NCI-H2107 treated with DMSO at 0.1 percent for 48 hours (cell line): ENCODE results near the gene PEX16.

ENCODE experiments used
- DNase-seq: peaks from one replicate; lab custom pipeline; 2025; ENCODE audit not compliant: unreplicated experiment; lab: John Stamatoyannopoulos, UW

PEX16 gene

DNA sequence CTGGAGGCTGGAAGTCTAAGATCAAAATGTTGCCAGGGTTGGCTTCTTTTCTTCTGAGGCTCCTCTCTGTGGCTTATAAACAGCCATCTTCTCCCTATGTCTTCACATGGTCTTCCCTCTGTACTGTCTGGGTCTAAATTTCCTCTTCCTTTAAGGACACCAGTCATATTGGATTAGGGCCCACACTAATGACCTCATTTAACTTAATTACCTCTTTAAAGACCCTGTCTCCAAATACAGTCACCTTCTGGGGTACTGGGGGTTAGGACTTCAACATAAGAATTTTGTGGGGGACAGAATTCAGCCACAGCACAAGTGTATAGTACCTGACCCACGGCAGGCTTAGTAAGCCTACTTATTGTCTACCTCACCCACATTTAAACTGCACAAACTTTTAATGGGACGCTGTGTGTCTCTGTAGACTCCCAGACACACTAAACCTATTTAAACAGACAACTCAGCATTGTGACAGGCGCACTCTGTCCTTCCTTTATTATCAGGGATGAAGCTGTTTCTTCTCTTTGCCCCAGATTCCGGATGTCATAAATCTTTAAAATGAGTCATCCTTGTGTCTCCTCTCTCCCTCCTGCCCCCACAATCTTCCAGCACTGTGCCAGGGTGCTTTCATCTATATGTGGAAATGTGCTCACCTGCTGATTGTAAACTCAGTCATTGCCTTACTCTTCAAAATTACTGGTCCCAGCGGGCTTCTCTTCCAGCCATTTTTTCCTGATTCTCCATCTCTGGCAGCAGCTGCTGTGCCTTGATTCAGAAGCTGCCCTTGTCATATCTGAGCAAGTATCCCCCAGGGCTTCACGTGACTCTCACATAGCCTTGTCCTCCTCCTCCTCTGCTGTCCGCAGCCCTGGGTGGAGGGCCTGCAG is 37.6 kb downstream of the PEX16 start:
- peak; percentile 24 for DNase-seq

DNA sequence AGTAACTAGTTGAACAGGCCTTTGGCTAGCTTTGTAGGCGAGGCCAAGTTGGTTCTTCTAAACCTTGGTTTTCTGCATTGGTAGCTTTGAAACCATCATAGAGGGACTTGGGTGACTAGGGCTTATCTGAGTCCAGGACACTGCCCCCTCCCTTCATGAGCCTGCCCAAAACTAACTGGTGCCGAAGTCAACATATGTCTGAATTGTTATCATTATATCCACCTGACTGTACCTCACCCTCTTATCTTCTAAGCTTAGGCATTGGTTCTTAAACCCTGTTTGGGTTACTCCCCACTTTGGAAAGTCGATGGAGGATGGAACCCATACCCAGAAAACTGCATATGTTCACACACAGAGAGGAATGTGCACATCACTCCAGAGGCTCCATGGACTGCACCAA is 39.8 kb downstream of the PEX16 start:
- DNase-seq = no peak

DNA sequence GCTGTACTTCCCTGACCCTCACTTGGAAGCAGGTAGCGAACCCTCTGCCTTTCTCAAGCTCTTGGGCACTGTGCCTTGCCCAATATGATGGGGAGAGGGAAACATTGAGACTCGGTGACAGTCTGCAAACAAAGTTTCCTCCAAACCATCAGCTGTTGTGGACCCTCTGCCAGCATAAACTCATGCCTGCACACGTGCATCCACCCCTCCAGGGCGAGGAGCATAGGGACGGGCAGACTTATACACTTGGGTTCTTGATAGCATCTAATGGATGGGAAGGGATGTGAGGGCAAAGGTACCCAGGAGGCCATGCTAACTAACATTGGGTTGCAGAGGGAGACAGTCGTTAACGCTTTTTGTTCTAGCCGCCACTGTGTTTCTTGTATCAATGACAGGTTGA is 40.5 kb downstream of the PEX16 start:
- DNase-seq = no peak

DNA sequence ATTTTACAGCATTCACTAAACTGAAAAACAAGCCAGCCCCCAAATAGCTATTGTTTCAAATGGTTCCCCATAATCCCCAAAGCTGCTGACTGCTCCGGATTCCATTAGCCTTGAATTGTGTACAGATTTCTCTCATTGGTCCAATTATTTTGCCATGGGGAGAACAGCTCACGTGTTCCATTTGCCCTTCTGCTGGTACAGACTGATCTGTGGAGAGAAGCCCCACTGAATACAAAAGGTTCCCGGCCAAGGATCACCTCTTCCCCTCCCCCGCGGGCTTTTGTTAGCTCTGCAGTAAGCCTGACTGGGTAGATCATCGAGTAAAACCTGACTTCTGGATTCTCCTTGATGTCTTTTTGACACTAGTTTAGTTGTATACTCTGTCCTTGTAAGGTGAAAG is 41.3 kb downstream of the PEX16 start:
- no peak for DNase-seq

DNA sequence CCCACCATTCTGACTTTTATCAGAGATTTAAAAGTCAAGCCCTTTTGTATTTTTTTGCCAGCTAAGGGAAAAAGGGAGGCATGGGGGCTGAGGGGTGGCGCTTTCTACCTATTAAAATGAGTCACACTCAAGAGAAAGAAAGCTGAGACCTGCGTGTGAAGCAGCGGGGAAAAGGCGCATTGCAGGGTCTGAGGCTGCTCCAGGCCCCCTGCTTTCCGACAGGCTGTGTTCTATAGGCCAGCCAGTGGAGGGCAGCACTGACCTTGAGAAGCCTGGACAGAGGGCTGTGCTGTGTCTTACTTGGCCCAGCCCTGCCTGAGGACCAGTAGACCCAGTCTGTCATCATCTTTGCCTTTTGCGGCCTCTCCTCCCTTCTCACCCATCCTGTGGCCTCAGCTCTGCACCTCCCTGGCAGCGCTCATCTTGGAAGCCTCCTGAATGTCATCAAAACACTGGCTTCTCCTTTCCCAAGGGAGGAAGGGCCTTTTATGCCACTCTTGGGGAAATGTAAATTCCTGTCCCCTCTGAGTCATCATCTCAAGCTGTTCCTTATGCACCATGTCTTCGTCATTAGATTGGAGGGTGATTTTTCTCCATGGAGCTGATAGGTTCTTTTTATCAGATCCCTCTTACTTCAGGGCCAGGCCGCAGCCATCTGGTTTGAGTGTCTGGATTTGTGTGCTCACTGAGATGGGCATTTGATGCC is 44.9 kb downstream of the PEX16 start:
- DNase-seq = peak; percentile 46

DNA sequence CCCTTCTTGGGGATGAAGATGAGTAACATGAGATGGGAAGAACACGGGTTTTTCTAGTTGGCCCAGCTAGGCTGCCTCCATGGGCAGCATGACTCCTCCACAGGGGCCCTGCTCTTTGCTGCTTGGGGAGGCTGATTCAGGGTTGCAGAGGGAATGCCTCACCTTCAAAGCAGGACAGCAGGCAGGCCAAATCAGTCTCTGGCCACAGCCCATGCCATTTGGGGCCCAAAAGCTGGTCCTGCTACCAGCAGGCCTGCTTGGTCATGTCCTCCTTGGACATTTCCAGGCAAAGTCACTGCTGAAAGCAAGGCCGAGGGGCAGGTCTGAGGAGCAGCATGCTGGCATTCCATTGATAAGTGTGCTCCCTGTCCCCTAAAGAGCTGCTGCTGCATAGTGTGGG is 46.0 kb downstream of the PEX16 start:
- DNase-seq = no peak

DNA sequence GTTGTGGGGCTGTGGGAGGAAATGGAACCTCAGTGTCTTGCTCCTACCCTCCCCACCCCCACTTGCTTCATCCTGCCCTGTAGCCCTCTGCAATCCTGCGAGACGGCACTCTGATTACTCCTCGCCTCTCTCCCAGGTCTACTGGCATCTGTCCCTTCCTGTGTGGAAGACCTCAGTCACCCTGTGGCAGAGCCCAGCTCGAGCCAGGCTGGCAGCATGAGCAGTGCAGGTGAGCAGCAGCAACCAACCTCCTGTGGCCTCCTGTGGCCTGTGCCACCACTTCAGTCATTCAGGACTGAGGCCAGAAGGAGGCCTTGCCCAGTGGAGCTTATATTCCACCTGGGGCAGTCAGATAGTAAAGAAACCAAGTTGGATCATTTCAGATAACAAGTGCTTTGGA is 47.0 kb downstream of the PEX16 start:
- no peak for DNase-seq

DNA sequence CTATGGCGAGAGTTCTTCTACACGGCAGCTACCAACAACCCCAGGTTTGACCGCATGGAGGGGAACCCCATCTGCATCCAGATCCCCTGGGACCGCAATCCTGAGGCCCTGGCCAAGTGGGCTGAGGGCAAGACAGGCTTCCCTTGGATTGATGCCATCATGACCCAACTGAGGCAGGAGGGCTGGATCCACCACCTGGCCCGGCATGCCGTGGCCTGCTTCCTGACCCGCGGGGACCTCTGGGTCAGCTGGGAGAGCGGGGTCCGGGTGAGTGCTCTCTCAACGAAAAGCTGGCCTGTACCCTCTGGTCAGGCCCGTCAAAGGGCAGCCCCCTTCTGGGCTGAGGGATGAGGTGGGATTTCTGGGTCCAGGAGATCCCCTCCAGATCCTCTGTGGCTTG is 48.1 kb downstream of the PEX16 start:
- no peak for DNase-seq

DNA sequence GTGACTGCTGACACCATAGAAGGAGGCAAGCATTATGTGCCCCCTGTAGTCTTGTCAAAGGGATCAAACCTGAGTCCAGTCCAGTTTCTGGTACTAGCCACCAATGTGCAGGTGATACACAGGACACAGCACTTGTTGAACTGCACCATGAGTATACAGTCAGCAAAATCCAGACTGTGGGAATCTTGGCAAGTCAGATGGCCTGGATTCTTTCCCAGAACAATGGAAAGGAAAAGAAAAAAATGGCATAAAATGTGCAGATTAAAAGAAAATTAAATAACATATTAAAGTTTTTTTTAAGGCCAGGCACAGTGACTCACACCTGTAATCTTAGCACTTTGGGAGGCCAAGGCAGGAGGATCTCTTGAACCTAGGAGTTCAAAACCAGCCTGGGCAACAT is 53.6 kb downstream of the PEX16 start:
- DNase-seq = no peak

DNA sequence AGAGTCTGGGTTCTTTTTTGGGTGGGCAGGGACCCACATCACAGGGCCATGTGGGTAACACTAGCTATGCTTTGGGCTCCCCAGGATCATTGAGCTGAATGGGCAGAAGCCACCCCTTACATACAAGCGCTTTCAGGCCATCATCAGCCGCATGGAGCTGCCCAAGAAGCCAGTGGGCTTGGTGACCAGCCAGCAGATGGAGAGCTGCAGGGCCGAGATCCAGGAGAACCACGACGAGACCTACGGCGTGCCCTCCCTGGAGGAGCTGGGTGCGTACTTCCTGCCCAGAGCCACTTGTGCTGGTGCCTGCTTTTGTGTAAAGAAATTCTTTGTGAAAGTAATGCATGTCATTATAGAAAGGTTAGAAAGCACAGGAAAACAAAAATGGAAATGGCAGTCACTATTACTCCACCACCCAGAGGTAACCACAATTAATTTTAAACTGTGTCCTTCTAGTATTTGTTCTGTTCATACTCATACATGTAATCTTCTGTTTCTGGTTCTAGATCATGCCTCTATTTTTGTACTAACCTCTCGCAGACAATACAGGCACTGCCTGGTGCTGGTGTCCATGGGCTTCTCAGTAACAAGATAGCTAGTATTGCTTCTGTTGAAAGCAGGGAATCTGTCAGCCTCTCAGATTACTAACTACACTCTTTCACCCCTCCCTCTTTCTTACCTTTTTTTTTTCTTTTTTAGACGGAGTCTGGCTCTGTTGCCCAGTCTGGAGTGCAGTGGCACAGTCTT is 56.7 kb downstream of the PEX16 start:
- no peak for DNase-seq

DNA sequence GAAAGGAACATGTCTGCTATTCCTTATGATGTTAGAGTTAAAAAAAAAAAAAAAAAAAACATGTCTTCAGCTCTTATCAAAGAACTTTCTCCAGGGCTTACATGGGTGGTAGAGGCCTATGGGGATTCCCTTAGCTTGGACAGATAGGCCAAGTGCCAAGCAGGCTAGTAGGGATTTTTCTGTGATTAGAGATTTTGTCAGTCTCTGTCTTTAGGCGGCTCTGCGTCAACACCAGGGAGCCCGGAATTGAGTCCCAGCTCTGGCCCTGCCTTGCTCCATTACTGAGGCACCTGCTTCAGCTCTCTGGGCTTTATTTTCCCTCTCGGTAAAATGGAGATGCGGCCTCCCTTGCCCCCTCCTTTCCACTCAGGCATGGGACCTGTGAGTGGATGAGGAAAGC is 57.3 kb downstream of the PEX16 start:
- no peak for DNase-seq
